Vagina (tissue), 2 donors: ENCODE results near the gene LAMA2.

ENCODE experiments used
- POLR2A ChIP-seq, 2 donors: fragments of 450-650 bp; IDR thresholded peaks; one replicate each; pipeline ENCODE4 v1.6.1; 2017; ENCODE audit warnings: antibody characterized with exemption in 2 of 2, mild to moderate bottlenecking in 2 of 2, moderate library complexity in 2 of 2
- POLR2AphosphoS5 ChIP-seq, 2 donors: sonication (generic); formaldehyde crosslinking; IDR thresholded peaks; one replicate each; pipeline ENCODE4 v1.9.0; 2017; ENCODE audit warnings: antibody characterized with exemption in 2 of 2, mild to moderate bottlenecking in 2 of 2, low read depth in 1 of 2; ENCODE audit not compliant: insufficient read depth in 1 of 2
- TF ChIP-seq, protein P1 (sequence below), 3 experiments: fragments of 450-650 bp in 2 of 3; fragments of 200-600 bp in 1 of 3; sonication (generic) in 1 of 3; IDR thresholded peaks; one replicate each; pipeline ENCODE4 v1.5.1; 2017 to 2019; ENCODE audit warnings: antibody characterized with exemption in 3 of 3, mild to moderate bottlenecking in 2 of 3, moderate library complexity in 2 of 3

GRCh38 chr6:129510950-129511349 is 628.0 kb downstream of the LAMA2 start:
- TF ChIP-seq, protein P1, sequence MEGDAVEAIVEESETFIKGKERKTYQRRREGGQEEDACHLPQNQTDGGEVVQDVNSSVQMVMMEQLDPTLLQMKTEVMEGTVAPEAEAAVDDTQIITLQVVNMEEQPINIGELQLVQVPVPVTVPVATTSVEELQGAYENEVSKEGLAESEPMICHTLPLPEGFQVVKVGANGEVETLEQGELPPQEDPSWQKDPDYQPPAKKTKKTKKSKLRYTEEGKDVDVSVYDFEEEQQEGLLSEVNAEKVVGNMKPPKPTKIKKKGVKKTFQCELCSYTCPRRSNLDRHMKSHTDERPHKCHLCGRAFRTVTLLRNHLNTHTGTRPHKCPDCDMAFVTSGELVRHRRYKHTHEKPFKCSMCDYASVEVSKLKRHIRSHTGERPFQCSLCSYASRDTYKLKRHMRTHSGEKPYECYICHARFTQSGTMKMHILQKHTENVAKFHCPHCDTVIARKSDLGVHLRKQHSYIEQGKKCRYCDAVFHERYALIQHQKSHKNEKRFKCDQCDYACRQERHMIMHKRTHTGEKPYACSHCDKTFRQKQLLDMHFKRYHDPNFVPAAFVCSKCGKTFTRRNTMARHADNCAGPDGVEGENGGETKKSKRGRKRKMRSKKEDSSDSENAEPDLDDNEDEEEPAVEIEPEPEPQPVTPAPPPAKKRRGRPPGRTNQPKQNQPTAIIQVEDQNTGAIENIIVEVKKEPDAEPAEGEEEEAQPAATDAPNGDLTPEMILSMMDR (IDR thresholded peaks at IDR 0.05), result no peak
- TF ChIP-seq POLR2A (IDR thresholded peaks at IDR 0.05) (no peak), POLR2AphosphoS5 (IDR thresholded peaks at IDR 0.05; ENCODE audit: insufficient read depth in 1 of 2, low read depth in 1 of 2) (no peak)
